H1 (cell line): ENCODE results near the gene LRRC30. TPM values are rescaled to one million over a fixed set of nuclear protein-coding genes. Genes with fewer than 3 reads are reported as not detected.

Experiments used
- CTCF ChIA-PET: fragments of 300-600 bp; sonication (Branson Sonifier 250); formaldehyde crosslinking; loops from one replicate; lab custom pipeline; 2021; ENCODE audit not compliant: partially characterized antibody; lab: Charles Lee
- POLR2A ChIA-PET: fragments of 300-600 bp; sonication (Branson Sonifier 250); formaldehyde crosslinking; loops from one replicate; lab custom pipeline; 2021; ENCODE audit warnings: inconsistent platforms; ENCODE audit not compliant: partially characterized antibody; lab: Charles Lee
- DNase-seq, 2 experiments: peaks; one replicate each; pipeline versions ENCODE4 v3.0.0 to v3.0.0-alpha.2; 2010 to 2022; ENCODE audit warnings: low spot score in 2 of 2, low read depth in 1 of 2, mixed read lengths in 1 of 2
- FAIRE-seq: peaks from 2 replicates; lab custom pipeline; 2011; peaks lifted over from hg19 to GRCh38; lab: Jason Lieb, UNC
- H2AFZ ChIP-seq: 2 replicates; pipeline ENCODE4 v1.8.1; 2012; ENCODE audit warnings: low read length, inconsistent platforms
- H2AK5ac ChIP-seq: 2 replicates; pipeline ENCODE4 v1.6.1; 2013; ENCODE audit warnings: low read depth, low read length
- H2BK120ac ChIP-seq: replicated peaks from 2 replicates; pipeline ENCODE3; 2013; ENCODE audit warnings: low read depth, low read length, inconsistent platforms
- H2BK12ac ChIP-seq: 2 replicates; pipeline ENCODE4 v1.6.1; 2013; ENCODE audit warnings: low read depth, low read length
- H2BK15ac ChIP-seq: 2 replicates; pipeline ENCODE4 v1.6.1; 2013; ENCODE audit warnings: low read length
- H2BK20ac ChIP-seq: 2 replicates; pipeline ENCODE4 v1.6.1; 2013; ENCODE audit warnings: low read length
- H2BK5ac ChIP-seq: 2 replicates; pipeline ENCODE4 v1.6.1; 2013; ENCODE audit warnings: low read depth, low read length
- H3K14ac ChIP-seq: 2 replicates; pipeline ENCODE4 v1.6.1; 2013; ENCODE audit warnings: inconsistent platforms; ENCODE audit not compliant: insufficient read length
- H3K18ac ChIP-seq: 2 replicates; pipeline ENCODE4 v1.6.1; 2013; ENCODE audit warnings: low read length; ENCODE audit errors: extremely low read depth
- H3K23ac ChIP-seq: 2 replicates; pipeline ENCODE4 v1.6.1; 2013; ENCODE audit warnings: inconsistent platforms; ENCODE audit not compliant: insufficient read length
- H3K23me2 ChIP-seq: 2 replicates; pipeline ENCODE4 v1.6.1; 2013; ENCODE audit warnings: low read depth, low read length
- H3K27ac ChIP-seq: 2 replicates; pipeline ENCODE4 v1.6.1; 2011; ENCODE audit warnings: low read depth, low read length, inconsistent platforms
- H3K27me3 ChIP-seq, 4 experiments: replicated peaks in 1 of 4; 1 replicate in 1 of 4; 2 replicates in 3 of 4; pipeline versions ENCODE4 v1.6.1 to v1.8.1; 2011 to 2013; ENCODE audit warnings: low read length in 3 of 4, mild to moderate bottlenecking in 3 of 4, inconsistent platforms in 2 of 4, mixed read lengths in 2 of 4, moderate library complexity in 1 of 4; ENCODE audit not compliant: control insufficient read depth in 3 of 4, insufficient read depth in 3 of 4; ENCODE audit errors: extremely low read depth in 1 of 4
- H3K36me3 ChIP-seq, 4 experiments: 2 replicates each; pipeline versions ENCODE4 v1.6.1 to v1.8.1; 2011 to 2013; ENCODE audit warnings: mild to moderate bottlenecking in 4 of 4, low read length in 3 of 4, moderate library complexity in 2 of 4, control low read depth in 1 of 4, inconsistent platforms in 1 of 4; ENCODE audit not compliant: insufficient read depth in 4 of 4, control insufficient read depth in 2 of 4
- H3K4ac ChIP-seq: replicated peaks from 2 replicates; pipeline ENCODE3; 2013; ENCODE audit warnings: low read length, low read depth, mixed read lengths, inconsistent platforms; ENCODE audit not compliant: insufficient read length
- H3K4me1 ChIP-seq, 4 experiments: replicated peaks in 1 of 4; 1 replicate in 1 of 4; 2 replicates in 3 of 4; pipeline versions ENCODE4 v1.6.1 to v1.8.1; 2011 to 2013; ENCODE audit warnings: low read length in 3 of 4, inconsistent platforms in 2 of 4, mixed read lengths in 1 of 4; ENCODE audit not compliant: insufficient read depth in 4 of 4, control insufficient read depth in 3 of 4
- H3K4me2 ChIP-seq, 2 experiments: 2 replicates each; pipeline versions ENCODE4 v1.6.1 to v1.8.1; 2011 to 2013; ENCODE audit warnings: low read depth in 2 of 2, low read length in 2 of 2, control low read depth in 1 of 2, inconsistent platforms in 1 of 2, mild to moderate bottlenecking in 1 of 2; ENCODE audit not compliant: insufficient read depth in 1 of 2
- H3K4me3 ChIP-seq, 4 experiments: fragments of 200-600, 300-600 bp in 1 of 4; sonication (generic), shearing (Covaris generic), sonication (Bioruptor Twin) in 1 of 4; 2 replicates each; pipeline versions ENCODE4 v1.5.1 to v1.8.1; 2011 to 2016; ENCODE audit warnings: low read length in 4 of 4, low read depth in 3 of 4, control low read depth in 2 of 4, inconsistent platforms in 2 of 4, mild to moderate bottlenecking in 2 of 4, mixed read lengths in 1 of 4, moderate library complexity in 1 of 4; ENCODE audit not compliant: insufficient read depth in 2 of 4; ENCODE audit errors: extremely low read depth in 1 of 4
- H3K56ac ChIP-seq: replicated peaks from 2 replicates; pipeline ENCODE3; 2013; ENCODE audit warnings: low read depth, mild to moderate bottlenecking, mixed read lengths, low read length, inconsistent platforms; ENCODE audit not compliant: insufficient read length
- H3K79me1 ChIP-seq: 2 replicates; pipeline ENCODE4 v1.6.1; 2013; ENCODE audit warnings: low read depth, low read length, control low read depth
- H3K79me2 ChIP-seq, 2 experiments: 2 replicates each; pipeline versions ENCODE4 v1.6.1 to v1.8.1; 2012 to 2013; ENCODE audit warnings: low read length in 2 of 2, mild to moderate bottlenecking in 2 of 2, inconsistent platforms in 1 of 2; ENCODE audit not compliant: insufficient read depth in 2 of 2, control insufficient read depth in 1 of 2
- H3K9ac ChIP-seq, 4 experiments: replicated peaks in 1 of 4; 1 replicate in 1 of 4; 2 replicates in 3 of 4; pipeline versions ENCODE4 v1.6.1 to v1.8.1; 2011 to 2013; ENCODE audit warnings: low read depth in 3 of 4, low read length in 3 of 4, control low read depth in 2 of 4, mild to moderate bottlenecking in 2 of 4, moderate library complexity in 2 of 4, inconsistent platforms in 1 of 4; ENCODE audit errors: extremely low read depth in 1 of 4
- H3K9me3 ChIP-seq, 2 experiments: 2 replicates each; pipeline versions ENCODE4 v1.6.1 to v1.8.1; 2012 to 2013; ENCODE audit warnings: mild to moderate bottlenecking in 2 of 2, moderate library complexity in 2 of 2, control low read depth in 1 of 2, inconsistent platforms in 1 of 2, low read depth in 1 of 2, low read length in 1 of 2, mixed read lengths in 1 of 2; ENCODE audit not compliant: insufficient read depth in 2 of 2
- H4K20me1 ChIP-seq, 2 experiments: replicated peaks in 1 of 2; 2 replicates each; pipeline versions ENCODE3 to v1.8.1; 2011 to 2013; ENCODE audit warnings: inconsistent platforms in 2 of 2, low read length in 2 of 2, mild to moderate bottlenecking in 1 of 2; ENCODE audit not compliant: insufficient read depth in 2 of 2, control insufficient read depth in 1 of 2
- H4K5ac ChIP-seq: 2 replicates; pipeline ENCODE4 v1.6.1; 2013; ENCODE audit warnings: low read length, low read depth, mixed read lengths, inconsistent platforms; ENCODE audit not compliant: insufficient read length
- H4K8ac ChIP-seq: 2 replicates; pipeline ENCODE4 v1.8.0; 2013; ENCODE audit warnings: mild to moderate bottlenecking, moderate library complexity, low read length, inconsistent platforms; ENCODE audit not compliant: insufficient read depth; ENCODE audit errors: extremely low read depth
- H4K91ac ChIP-seq: replicated peaks from 2 replicates; pipeline ENCODE3; 2013; ENCODE audit warnings: low read length, mixed read lengths, inconsistent platforms; ENCODE audit not compliant: insufficient read length
- CHD1 ChIP-seq: IDR thresholded peaks from 2 replicates; pipeline ENCODE4 v1.6.1; 2012; ENCODE audit warnings: low read depth, low read length, improper control_type of control experiment
- CTBP2 ChIP-seq: IDR thresholded peaks from 2 replicates; pipeline ENCODE4 v1.7.0; 2011; ENCODE audit warnings: borderline replicate concordance, mild to moderate bottlenecking, moderate library complexity, mixed read lengths, low read length; ENCODE audit not compliant: insufficient read depth, insufficient read length
- RFX5 ChIP-seq: IDR thresholded peaks from 2 replicates; pipeline ENCODE4 v1.6.1; 2011; ENCODE audit warnings: low read depth, low read length, improper control_type of control experiment, borderline replicate concordance
- RNF2 ChIP-seq: fragments of 200-900, 300-1000 bp; sonication (generic); IDR thresholded peaks from 2 replicates; pipeline ENCODE4 v1.7.1; 2016; ENCODE audit warnings: borderline replicate concordance, low read depth, mild to moderate bottlenecking, antibody characterized with exemption, low read length; ENCODE audit not compliant: poor library complexity, severe bottlenecking; ENCODE audit errors: missing control alignments
- RXRA ChIP-seq: IDR thresholded peaks from 2 replicates; pipeline ENCODE4 v1.6.1; 2011; ENCODE audit warnings: low read depth, mild to moderate bottlenecking, low read length, moderate library complexity; ENCODE audit not compliant: insufficient read depth
- TCF12 ChIP-seq: IDR thresholded peaks from 2 replicates; pipeline ENCODE4 v1.6.1; 2011; ENCODE audit warnings: low read depth, mild to moderate bottlenecking, low read length
- WGBS, 2 experiments: shearing (Covaris generic) in 1 of 2; methylation state at CpG; one replicate each; pipeline versions ENCODE4 v1.1.6 to v1.1.7; 2013 to 2015; ENCODE audit warnings: low lambda C conversion rate in 2 of 2, mixed read lengths in 2 of 2, inconsistent platforms in 1 of 2, low coverage in 1 of 2, missing lambda C conversion rate in 1 of 2; ENCODE audit not compliant: insufficient replicate concordance in 2 of 2, insufficient coverage in 1 of 2, insufficient read length in 1 of 2; ENCODE audit errors: extremely low coverage in 1 of 2, missing lambda C conversion rate in 1 of 2; 5-methylcytosine and 5-hydroxymethylcytosine counted together
- polyA plus RNA-seq, 7 experiments: library from polyadenylated mRNA; depleted of rRNA in 3 of 7; stranded (reverse) in 5 of 7; unstranded in 2 of 7; fragments of >200 nt in 5 of 7; fragments of 200-250 nt in 2 of 7; gene quantifications; 1 replicate in 5 of 7; 2 replicates in 1 of 7; 4 replicates in 1 of 7; pipeline versions ENCODE4 v1.2.1 to v1.2.3, GENCODE V29; 2011 to 2013; ENCODE audit warnings: missing spikeins in 2 of 7, mixed read lengths in 2 of 7
- total RNA-seq: library from RNA; stranded (reverse); fragmentation: NEBNext Ultra II Directional; extraction: Animal tissue kit (Norgen Biotek cat#: 25700); gene quantifications from 2 replicates; pipeline ENCODE4 v1.2.1, GENCODE V29; 2021

Gene LRRC30
- total and polyA plus RNA-seq, 2 of the 8 experiments (the other 6 are each of a cell fraction or from before 2014, with no cell fraction given) = not detected

- Histone ChIP-seq H3K4me3 (no peak overlapping the region), H3K18ac (no peak overlapping the region), H2BK15ac (no peak overlapping the region), H2BK12ac (no peak overlapping the region), H3K9me3 (no peaks in the 10 kb centered on the region), H3K23me2 (no peaks in the 10 kb centered on the region), H4K8ac (no peak overlapping the region), H3K27ac (no peak overlapping the region), H2BK5ac (no peak overlapping the region), H4K20me1 (no peaks in the 10 kb centered on the region), H3K14ac (no peak overlapping the region), H4K91ac (no peak overlapping the region), H2AK5ac (no peak overlapping the region), H3K4me1 (no peaks in the 10 kb centered on the region), H4K5ac (no peak overlapping the region), H3K4me2 (no peak overlapping the region), H2BK20ac (no peak overlapping the region), H3K23ac (no peak overlapping the region), H3K36me3 (no peaks in the 10 kb centered on the region), H2BK120ac (no peak overlapping the region), H3K4ac (no peak overlapping the region), H3K79me1 (no peaks in the 10 kb centered on the region), H3K79me2 (no peaks in the 10 kb centered on the region), H3K9ac (no peak overlapping the region), H3K27me3 (no peaks in the 10 kb centered on the region), H3K56ac (no peak overlapping the region), H2AFZ (no peak overlapping the region)
- TF ChIP-seq RXRA (no peak), RNF2 (no peak), TCF12 (no peak), CHD1 (no peak), CTBP2 (no peak), RFX5 (no peak)
- CTCF ChIA-PET = interaction anchor here (1.0 kb wide), 2 partner anchors 58 to 225 kb away, joined by 3 read pairs; no protein-coding TSS in a partner anchor
- no peak for FAIRE-seq
- POLR2A ChIA-PET = no interaction called here
- WGBS, 2 experiments = 82% methylated on average over 4 of the region's 4 CpGs; no CpG with 5 or more reads in 1 of the 2 experiments
- no peak for DNase-seq
Observed at GRCh38 chr18:7234956-7235355, 4.1 kb downstream of the LRRC30 start.
